Right hindlimb (tissue), 1 donor: ENCODE data around the gene ZNF304.
"Not testable (repeated sequence)": the region's sequence is repeated elsewhere in the genome, so short reads cannot be mapped to it uniquely, and the experiment has no call there.

ENCODE experiments used
- DNase-seq: peaks from one replicate; pipeline ENCODE4 v3.0.0-alpha.2; 2018

The ZNF304 gene

GRCh38 chr19:57362997-57363687 lies 12.1 kb downstream of the ZNF304 start, which contains the start of the genes TRAPPC2B and ZNF547:
Gene TRAPPC2B, plus strand, starts transcription at chr19:57363551. Its CDS starts 1,283 bp downstream, at chr19:57364834.
Gene ZNF547, plus strand, starts transcription at chr19:57363551. Its CDS starts 5,005 bp downstream, at chr19:57368556.
- peak; percentile 100 for DNase-seq

GRCh38 chr19:57363688-57364181 lies 12.7 kb downstream of the ZNF304 start:
- DNase-seq: no peak

- no peak for DNase-seq
Observed at GRCh38 chr19:57366776-57367175, 15.7 kb downstream of the ZNF304 start.

GRCh38 chr19:57374179-57374578 lies 23.1 kb downstream of the ZNF304 start:
- DNase-seq: no peak

GRCh38 chr19:57374647-57375046 lies 23.6 kb downstream of the ZNF304 start:
- DNase-seq: not testable (repeated sequence)

GRCh38 chr19:57376151-57376550 lies 25.1 kb downstream of the ZNF304 start:
- no peak for DNase-seq

- DNase-seq: no peak
Observed at GRCh38 chr19:57377498-57378146, 26.6 kb downstream of the ZNF304 start.

GRCh38 chr19:57380923-57381322 lies 29.9 kb downstream of the ZNF304 start:
- DNase-seq: no peak

- no peak for DNase-seq
Observed at GRCh38 chr19:57382806-57383488, 31.9 kb downstream of the ZNF304 start.

GRCh38 chr19:57389194-57389729 lies 38.2 kb downstream of the ZNF304 start:
- DNase-seq: no peak

- peak; percentile 99 for DNase-seq
Observed at GRCh38 chr19:57389730-57390598, 38.9 kb downstream of the ZNF304 start, which contains the start of gene ZNF548. Gene ZNF548, plus strand, starts transcription at chr19:57389854. Its CDS starts 246 bp downstream, at chr19:57390100.

GRCh38 chr19:57395710-57396109 lies 44.6 kb downstream of the ZNF304 start:
- no peak for DNase-seq

- DNase-seq: no peak
Observed at GRCh38 chr19:57398868-57399267, 47.8 kb downstream of the ZNF304 start.

- no peak for DNase-seq
Observed at GRCh38 chr19:57403737-57404563, 52.9 kb downstream of the ZNF304 start.

GRCh38 chr19:57406516-57407123 lies 55.5 kb downstream of the ZNF304 start:
- peak; percentile 58 for DNase-seq
